Measurements from ENCODE around the gene CYB561A3. TPM values are rescaled to one million over a fixed set of nuclear protein-coding genes. Genes with fewer than 3 reads are reported as not detected.

CYB561A3 gene
- total RNA-seq, 2 experiments from 2014 or later = 28.1 to 63.8 TPM

- Histone ChIP-seq H3K9me3 (ENCODE audit: low read length) (no peaks in the 10 kb centered on the region), H3K27ac (ENCODE audit: low read depth, low read length, poor library complexity, severe bottlenecking) (no peak overlapping the region), H3K36me3 (ENCODE audit: insufficient read depth, low read length) (peaks cover 44% of the 10 kb centered on the region), H3K9me2 (ENCODE audit: insufficient read depth, low read length) (no peaks in the 10 kb centered on the region), H3K4me3 (ENCODE audit: low read depth, low read length, poor library complexity, severe bottlenecking) (no peak overlapping the region), H3K4me2 (ENCODE audit: low read length) (no peak overlapping the region), H4K20me1 (ENCODE audit: insufficient read depth, low read length) (no peaks in the 10 kb centered on the region), H3K4me1 (ENCODE audit: insufficient read depth, low read length, poor library complexity, severe bottlenecking) (no peaks in the 10 kb centered on the region), H2AFZ (ENCODE audit: low read length) (no peak overlapping the region), H3K79me2 (ENCODE audit: insufficient read depth, low read depth, low read length) (no peaks in the 10 kb centered on the region)
- BruUV-seq (replicated peaks) = no TSS peak
- no peak for DNase-seq (ENCODE audit: low spot score)
- ChIA-PET POLR2A (interaction anchor here (1.4 kb wide), 1 partner anchor 16 kb away, joined by 3 read pairs; no protein-coding TSS in a partner anchor), CTCF (ENCODE audit: unreplicated experiment) (no interaction called here)
- no peak for TF ChIP-seq CTCF (conservative IDR thresholded peaks at IDR 0.05; ENCODE audit: low read length)
- no peak for TF ChIP-seq EZH2phosphoT487 (IDR thresholded peaks at IDR 0.05; ENCODE audit: borderline replicate concordance, low read depth, low read length)
- intact Hi-C loops (cut with micrococcal nuclease; ENCODE audit: unreplicated experiment) = no loop called here
Observed at GRCh38 chr11:61343792-61344745, 17.6 kb downstream of the CYB561A3 start.

- no peaks in the 10 kb centered on the region for H3K4me1 ChIP-seq (ENCODE audit: insufficient read depth, low read length, poor library complexity, severe bottlenecking)
- H3K79me2 ChIP-seq (ENCODE audit: insufficient read depth, low read depth, low read length) = no peaks in the 10 kb centered on the region
- ChIA-PET CTCF (ENCODE audit: unreplicated experiment) (interaction anchor here (0.7 kb wide), 1 partner anchor 44 kb away, joined by 3 read pairs; no protein-coding TSS in a partner anchor), POLR2A (no interaction called here)
- no TSS peak for BruUV-seq (replicated peaks)
- no peak overlapping the region for H2AFZ ChIP-seq (ENCODE audit: low read length)
- no peaks in the 10 kb centered on the region for H3K9me3 ChIP-seq (ENCODE audit: low read length)
- no peaks in the 10 kb centered on the region for H4K20me1 ChIP-seq (ENCODE audit: insufficient read depth, low read length)
- DNase-seq (ENCODE audit: low spot score) = no peak
- peaks cover 34% of the 10 kb centered on the region for H3K36me3 ChIP-seq (ENCODE audit: insufficient read depth, low read length)
- H3K9me2 ChIP-seq (ENCODE audit: insufficient read depth, low read length) = no peaks in the 10 kb centered on the region
- intact Hi-C loops (cut with micrococcal nuclease; ENCODE audit: unreplicated experiment) = no loop called here
- no peak overlapping the region for H3K4me3 ChIP-seq (ENCODE audit: low read depth, low read length, poor library complexity, severe bottlenecking)
- no peak overlapping the region for H3K27ac ChIP-seq (ENCODE audit: low read depth, low read length, poor library complexity, severe bottlenecking)
- H3K4me2 ChIP-seq (ENCODE audit: low read length) = no peak overlapping the region
- TF ChIP-seq EZH2phosphoT487 (IDR thresholded peaks at IDR 0.05; ENCODE audit: borderline replicate concordance, low read depth, low read length) = no peak
- TF ChIP-seq CTCF (conservative IDR thresholded peaks at IDR 0.05; ENCODE audit: low read length) = no peak
Observed at GRCh38 chr11:61342207-61342803, 19.4 kb downstream of the CYB561A3 start.

All from OCI-LY7 (cell line).